Loucy (cell line): ENCODE results near the gene CNTROB.

ENCODE experiments used
- H2AFZ ChIP-seq: fragments of 200-600 bp; sonication (generic); 2 replicates; pipeline ENCODE4 v1.6.0; 2016; ENCODE audit warnings: antibody characterized with exemption, mild to moderate bottlenecking, low read length, moderate library complexity
- H3F3A ChIP-seq: fragments of 200-600 bp; 2 replicates; pipeline ENCODE4 v1.6.0; 2016; ENCODE audit warnings: antibody characterized with exemption, low read depth, mild to moderate bottlenecking
- H3K27me3 ChIP-seq: fragments of 200-600 bp; sonication (generic); 2 replicates; pipeline ENCODE4 v1.6.1; 2014; ENCODE audit warnings: low read length, mild to moderate bottlenecking; ENCODE audit not compliant: insufficient read depth, poor library complexity, severe bottlenecking
- H3K36me3 ChIP-seq: fragments of 200-600 bp; sonication (generic); 2 replicates; pipeline ENCODE4 v1.6.1; 2016; ENCODE audit warnings: low read length; ENCODE audit not compliant: insufficient read depth
- H3K4me1 ChIP-seq: fragments of 200-600 bp; sonication (generic); 2 replicates; pipeline ENCODE4 v1.5.1; 2014; ENCODE audit warnings: low read length, mild to moderate bottlenecking; ENCODE audit not compliant: insufficient read depth, poor library complexity, severe bottlenecking
- H3K4me2 ChIP-seq: fragments of 200-600 bp; sonication (generic); 2 replicates; pipeline ENCODE4 v1.6.0; 2014; ENCODE audit warnings: antibody characterized with exemption, low read length, low read depth, mild to moderate bottlenecking; ENCODE audit not compliant: poor library complexity, severe bottlenecking
- H3K4me3 ChIP-seq: fragments of 200-600 bp; sonication (generic); 2 replicates; pipeline ENCODE4 v1.5.1; 2014; ENCODE audit warnings: low read length, mild to moderate bottlenecking, mixed read lengths; ENCODE audit not compliant: poor library complexity, severe bottlenecking
- H3K79me2 ChIP-seq: fragments of 200-600 bp; sonication (generic); 2 replicates; pipeline ENCODE4 v1.6.1; 2014; ENCODE audit warnings: low read length; ENCODE audit not compliant: insufficient read depth
- H3K9ac ChIP-seq: fragments of 200-600 bp; sonication (generic); 2 replicates; pipeline ENCODE4 v1.6.0; 2014; ENCODE audit warnings: mild to moderate bottlenecking, low read depth, low read length, moderate library complexity; ENCODE audit not compliant: poor library complexity, severe bottlenecking
- H3K9me2 ChIP-seq: fragments of 200-600 bp; sonication (generic); replicated peaks from 2 replicates; pipeline ENCODE4 v1.6.1; 2016; ENCODE audit warnings: low read depth, low read length, mixed read lengths
- H3K9me3 ChIP-seq: fragments of 200-600 bp; sonication (generic); 2 replicates; pipeline ENCODE4 v1.6.1; 2014; ENCODE audit warnings: mild to moderate bottlenecking, antibody characterized with exemption, low read length, low read depth; ENCODE audit not compliant: insufficient read depth
- H4K20me1 ChIP-seq: fragments of 200-600 bp; sonication (generic); 2 replicates; pipeline ENCODE4 v1.6.0; 2014; ENCODE audit warnings: antibody characterized with exemption, low read length, mild to moderate bottlenecking; ENCODE audit not compliant: insufficient read depth, poor library complexity, severe bottlenecking
- CTCF ChIP-seq: fragments of 200-600 bp; sonication (generic); conservative IDR thresholded peaks from 2 replicates; pipeline ENCODE4 v1.5.1; 2014; ENCODE audit warnings: mild to moderate bottlenecking, antibody characterized with exemption, low read length
- EZH2phosphoT487 ChIP-seq: fragments of 200-600 bp; IDR thresholded peaks from 2 replicates; pipeline ENCODE4 v1.6.1; 2018; ENCODE audit warnings: antibody characterized with exemption, mild to moderate bottlenecking, moderate library complexity, borderline replicate concordance

The CNTROB gene

GRCh38 chr17:7887038-7887481, 44.9 kb upstream of the CNTROB start:
- no peak overlapping the region for H2AFZ ChIP-seq
- no peak; the same call in 1 of the 2 replicates for TF ChIP-seq CTCF
- no peak for TF ChIP-seq EZH2phosphoT487
- H3K4me1 ChIP-seq: peaks cover 41% of the 10 kb centered on the region
- no peaks in the 10 kb centered on the region for H3K9me2 ChIP-seq
- peak overlapping the region; percentile 98 for H3K9ac ChIP-seq
- H3K79me2 ChIP-seq: peaks cover 83% of the 10 kb centered on the region
- H3K9me3 ChIP-seq: no peaks in the 10 kb centered on the region
- peaks cover 28% of the 10 kb centered on the region; the same call in 1 of the 2 replicates for H3K36me3 ChIP-seq
- H3K27me3 ChIP-seq: no peaks in the 10 kb centered on the region
- H3K4me3 ChIP-seq: peak overlapping the region; percentile 89
- H3K4me2 ChIP-seq: peak overlapping the region; percentile 97
- peaks cover 12% of the 10 kb centered on the region for H3F3A ChIP-seq
- H4K20me1 ChIP-seq: peaks cover 33% of the 10 kb centered on the region

- Histone ChIP-seq H3F3A (peaks cover 12% of the 10 kb centered on the region), H4K20me1 (peaks cover 33% of the 10 kb centered on the region), H3K36me3 (peaks cover 30% of the 10 kb centered on the region; the same call in 1 of the 2 replicates), H3K79me2 (peaks cover 79% of the 10 kb centered on the region), H3K4me3 (peak overlapping the region; percentile 89), H3K4me1 (peaks cover 35% of the 10 kb centered on the region), H2AFZ (no peak overlapping the region), H3K4me2 (peak overlapping the region; percentile 97), H3K9me3 (no peaks in the 10 kb centered on the region), H3K9me2 (no peaks in the 10 kb centered on the region), H3K9ac (peak overlapping the region; percentile 98), H3K27me3 (no peaks in the 10 kb centered on the region)
- no peak for TF ChIP-seq EZH2phosphoT487
- TF ChIP-seq CTCF: no peak
Measured at GRCh38 chr17:7887482-7888183, 44.4 kb upstream of the CNTROB start.

- peak within 1 kb of the TSS; percentile 89 for H3K9ac ChIP-seq
- H3K9me2 ChIP-seq: no peaks in the 10 kb centered on the region
- TF ChIP-seq EZH2phosphoT487: no peak
- TF ChIP-seq CTCF: no peak
- H3K79me2 ChIP-seq: peaks cover 72% of the 10 kb centered on the region
- H3K36me3 ChIP-seq: peaks cover 35% of the 10 kb centered on the region; the same call in 1 of the 2 replicates
- peaks cover 28% of the 10 kb centered on the region for H3K4me1 ChIP-seq
- peak within 1 kb of the TSS; percentile 89 for H3K4me3 ChIP-seq
- no peaks in the 10 kb centered on the region for H3K27me3 ChIP-seq
- H3F3A ChIP-seq: peaks cover 12% of the 10 kb centered on the region
- H3K9me3 ChIP-seq: no peaks in the 10 kb centered on the region
- no peak within 1 kb of the TSS for H2AFZ ChIP-seq
- H3K4me2 ChIP-seq: peak within 1 kb of the TSS; percentile 96
- H4K20me1 ChIP-seq: peaks cover 33% of the 10 kb centered on the region
Measured at GRCh38 chr17:7888184-7888920, 43.7 kb upstream of the CNTROB start, which contains the start of gene CHD3. CHD3 (plus strand) TSS chr17:7888789; CDS start chr17:7889001, 212 bp downstream.
